ENCODE measurements around the gene CCR5AS.

The CCR5AS gene

GRCh38 chr3:46365737-46366524 lies 40.9 kb downstream of the CCR5AS start:
- no peak overlapping the region for H2AFZ ChIP-seq (ENCODE audit: low read length)
- no peaks in the 10 kb centered on the region for H3K23me2 ChIP-seq (ENCODE audit: insufficient read length, low read depth, low read length, poor library complexity, severe bottlenecking)
- DNase-seq: no peak
- H3K27ac Mint-ChIP-seq: peak overlapping the region in 1 of 3 experiments; percentile 62; a peak in 1 of 7 replicates
- no peak overlapping the region for H3K4ac ChIP-seq (ENCODE audit: low read depth, low read length)
- no peak overlapping the region for H3K4me2 ChIP-seq (ENCODE audit: insufficient read depth, insufficient read length, low read length)
- no peak overlapping the region for H2BK120ac ChIP-seq (ENCODE audit: low read depth, low read length, poor library complexity, severe bottlenecking)
- no peak overlapping the region for H2BK15ac ChIP-seq (ENCODE audit: low read depth, low read length)
- no peak overlapping the region for H3K9ac ChIP-seq (ENCODE audit: extremely low read depth, insufficient read length, low read length)
- H4K5ac ChIP-seq (ENCODE audit: insufficient read length, low read depth, low read length): no peak overlapping the region
- H3K4me1 Mint-ChIP-seq: no peaks in the 10 kb centered on the region; a peak in 1 of 4 replicates
- no peak for TF ChIP-seq CTCF (conservative IDR thresholded peaks at IDR 0.05)
- no peak overlapping the region for H3K56ac ChIP-seq (ENCODE audit: insufficient read length, low read depth, low read length)
- no peaks in the 10 kb centered on the region for H3K27me3 ChIP-seq (ENCODE audit: insufficient read depth, low read length)
- no peak overlapping the region for H3T11ph ChIP-seq (ENCODE audit: low read length)
- H3K9me3 ChIP-seq (ENCODE audit: control insufficient read depth, low read depth, low read length): no peaks in the 10 kb centered on the region
- no peak overlapping the region for H3K18ac ChIP-seq (ENCODE audit: insufficient read length, low read depth, low read length)
- H3K9me3 Mint-ChIP-seq: no peaks in the 10 kb centered on the region
- H3K23ac ChIP-seq (ENCODE audit: insufficient read length, low read depth, low read length): no peak overlapping the region
- no peaks in the 10 kb centered on the region for H3K36me3 Mint-ChIP-seq (ENCODE audit: insufficient read depth in 1 of 3, low read depth in 3 of 3)
- H3K4me1 ChIP-seq (ENCODE audit: insufficient read depth, low read length): no peaks in the 10 kb centered on the region; the same call in 1 of the 2 replicates
- H3K79me1 ChIP-seq (ENCODE audit: insufficient read depth, low read depth, low read length, poor library complexity, severe bottlenecking): no peaks in the 10 kb centered on the region
- no peak overlapping the region for H3K4me3 Mint-ChIP-seq
- peaks cover 9% of the 10 kb centered on the region for H3K27me3 Mint-ChIP-seq (ENCODE audit: low read depth)
- no peak overlapping the region for H3K27ac ChIP-seq (ENCODE audit: insufficient read length, low read depth, low read length)
- no peak overlapping the region for H2BK20ac ChIP-seq (ENCODE audit: low read depth, low read length, poor library complexity, severe bottlenecking)
- H4K20me1 ChIP-seq (ENCODE audit: control insufficient read depth, insufficient read depth, insufficient read length): no peaks in the 10 kb centered on the region
- no peaks in the 10 kb centered on the region for H3K79me2 ChIP-seq (ENCODE audit: insufficient read depth, low read length)
- no peak overlapping the region for H2AK5ac ChIP-seq (ENCODE audit: insufficient read length, low read length)
- no peak overlapping the region for H4K91ac ChIP-seq (ENCODE audit: insufficient read length, low read depth, low read length)
- H2BK12ac ChIP-seq (ENCODE audit: insufficient read length, low read depth, low read length): no peak overlapping the region
- H2BK5ac ChIP-seq (ENCODE audit: insufficient read length, low read length): no peak overlapping the region
- WGBS (ENCODE audit: extremely low coverage, insufficient read length, low lambda C conversion rate): no CpG with 5 or more reads among the region's 5 CpGs
- H4K8ac ChIP-seq (replicated peaks; ENCODE audit: insufficient read length, low read depth, low read length): no peak overlapping the region
- H3K14ac ChIP-seq (ENCODE audit: insufficient read depth, low read length): no peak overlapping the region; the same call in 1 of the 2 replicates
